WTC11 (cell line): ENCODE data around the gene TRMT2A. TPM values are rescaled to one million over a fixed set of nuclear protein-coding genes. Genes with fewer than 3 reads are reported as not detected.

Source experiments
- ATAC-seq: fragments of 200-7000 bp; cut with Tn5 transposase; 2 replicates; pipeline ENCODE4 v1.10.0; 2021; ENCODE audit warnings: mild to moderate bottlenecking, moderate library complexity
- CTCF ChIA-PET: fragments of 300-600 bp; sonication (Branson Sonifier 250); formaldehyde crosslinking; loops from one replicate; lab custom pipeline; 2021; ENCODE audit warnings: antibody characterized with exemption; lab: Charles Lee
- POLR2A ChIA-PET: fragments of 350-600 bp; sonication (Branson Sonifier 250); formaldehyde crosslinking; loops from one replicate; lab custom pipeline; 2021; ENCODE audit warnings: antibody characterized with exemption; lab: Charles Lee
- DNase-seq: peaks from one replicate; pipeline ENCODE4 v3.0.0; 2021; ENCODE audit warnings: low spot score
- H3K27ac Mint-ChIP-seq: 2 replicates; pipeline ENCODE4 v1.8.0; 2021; ENCODE audit warnings: mixed read lengths
- H3K27me3 Mint-ChIP-seq: 2 replicates; pipeline ENCODE4 v1.8.0; 2021; ENCODE audit warnings: low read depth, mild to moderate bottlenecking, moderate library complexity, mixed read lengths
- H3K36me3 Mint-ChIP-seq: 2 replicates; pipeline ENCODE4 v1.8.0; 2021; ENCODE audit warnings: mixed read lengths
- H3K4me1 Mint-ChIP-seq: 2 replicates; pipeline ENCODE4 v1.8.0; 2022; ENCODE audit warnings: mixed read lengths
- H3K4me3 Mint-ChIP-seq: 2 replicates; pipeline ENCODE4 v1.8.0; 2021; ENCODE audit warnings: mild to moderate bottlenecking, moderate library complexity, mixed read lengths
- H3K9me3 Mint-ChIP-seq: 2 replicates; pipeline ENCODE4 v1.8.0; 2021; ENCODE audit warnings: mixed read lengths
- ATF3 ChIP-seq: sonication (generic); formaldehyde crosslinking; conservative IDR thresholded peaks from 2 replicates; pipeline ENCODE4 v1.8.1; 2022; ENCODE audit warnings: mild to moderate bottlenecking, missing genetic modification reagents
- CDX4 ChIP-seq: fragments of 250-450 bp; sonication (Bioruptor Pico); IDR thresholded peaks from 2 replicates; pipeline ENCODE4 v1.9.0; 2021; ENCODE audit warnings: moderate library complexity, mild to moderate bottlenecking, inconsistent platforms, borderline replicate concordance
- MLX ChIP-seq: sonication (generic); formaldehyde crosslinking; IDR thresholded peaks from 2 replicates; pipeline ENCODE4 v1.8.1; 2023; ENCODE audit warnings: mild to moderate bottlenecking, missing genetic modification reagents, moderate library complexity
- NFE2L1 ChIP-seq: sonication (generic); formaldehyde crosslinking; IDR thresholded peaks from 2 replicates; pipeline ENCODE4 v1.8.1; 2023; ENCODE audit warnings: missing genetic modification reagents
- NFYB ChIP-seq: sonication (generic); formaldehyde crosslinking; conservative IDR thresholded peaks from 2 replicates; pipeline ENCODE4 v1.8.0; 2022; ENCODE audit warnings: low read depth, missing genetic modification reagents
- NR3C1 ChIP-seq: sonication (generic); formaldehyde crosslinking; conservative IDR thresholded peaks from 2 replicates; pipeline ENCODE4 v1.8.1; 2023; ENCODE audit warnings: low read depth, mild to moderate bottlenecking, missing genetic modification reagents
- PRDM15 ChIP-seq: sonication (generic); formaldehyde crosslinking; IDR thresholded peaks from 2 replicates; pipeline ENCODE4 v1.8.0; 2022; ENCODE audit warnings: missing genetic modification reagents
- TEAD1 ChIP-seq: sonication (generic); formaldehyde crosslinking; IDR thresholded peaks from 2 replicates; pipeline ENCODE4 v1.8.0; 2022; ENCODE audit warnings: mild to moderate bottlenecking, missing genetic modification reagents
- ZNF532 ChIP-seq: fragments of 250-450 bp; sonication (Bioruptor Pico); IDR thresholded peaks from 2 replicates; pipeline ENCODE4 v1.9.0; 2021; ENCODE audit warnings: mild to moderate bottlenecking, borderline replicate concordance
- total RNA-seq: library from RNA; stranded (reverse); gene quantifications from 3 replicates; pipeline ENCODE4 v1.2.3, GENCODE V29; 2021

TRMT2A gene
- total RNA-seq, 1 experiment from 2014 or later = 68.6 TPM

GRCh38 chr22:20126284-20127029 is 9.4 kb upstream of the TRMT2A start (continued):
- TF ChIP-seq PRDM15 = no peak
- TF ChIP-seq NFYB (CRISPR knock-in tag) = no peak
- TF ChIP-seq NR3C1 = no peak
- no peak for TF ChIP-seq CDX4 (CRISPR knock-in tag)
- TF ChIP-seq MLX (CRISPR knock-in tag) = no peak
- TF ChIP-seq TEAD1 (CRISPR knock-in tag) = no peak
- TF ChIP-seq ZNF532 = no peak
- TF ChIP-seq, all 79 proteins: peak for 0

DNA sequence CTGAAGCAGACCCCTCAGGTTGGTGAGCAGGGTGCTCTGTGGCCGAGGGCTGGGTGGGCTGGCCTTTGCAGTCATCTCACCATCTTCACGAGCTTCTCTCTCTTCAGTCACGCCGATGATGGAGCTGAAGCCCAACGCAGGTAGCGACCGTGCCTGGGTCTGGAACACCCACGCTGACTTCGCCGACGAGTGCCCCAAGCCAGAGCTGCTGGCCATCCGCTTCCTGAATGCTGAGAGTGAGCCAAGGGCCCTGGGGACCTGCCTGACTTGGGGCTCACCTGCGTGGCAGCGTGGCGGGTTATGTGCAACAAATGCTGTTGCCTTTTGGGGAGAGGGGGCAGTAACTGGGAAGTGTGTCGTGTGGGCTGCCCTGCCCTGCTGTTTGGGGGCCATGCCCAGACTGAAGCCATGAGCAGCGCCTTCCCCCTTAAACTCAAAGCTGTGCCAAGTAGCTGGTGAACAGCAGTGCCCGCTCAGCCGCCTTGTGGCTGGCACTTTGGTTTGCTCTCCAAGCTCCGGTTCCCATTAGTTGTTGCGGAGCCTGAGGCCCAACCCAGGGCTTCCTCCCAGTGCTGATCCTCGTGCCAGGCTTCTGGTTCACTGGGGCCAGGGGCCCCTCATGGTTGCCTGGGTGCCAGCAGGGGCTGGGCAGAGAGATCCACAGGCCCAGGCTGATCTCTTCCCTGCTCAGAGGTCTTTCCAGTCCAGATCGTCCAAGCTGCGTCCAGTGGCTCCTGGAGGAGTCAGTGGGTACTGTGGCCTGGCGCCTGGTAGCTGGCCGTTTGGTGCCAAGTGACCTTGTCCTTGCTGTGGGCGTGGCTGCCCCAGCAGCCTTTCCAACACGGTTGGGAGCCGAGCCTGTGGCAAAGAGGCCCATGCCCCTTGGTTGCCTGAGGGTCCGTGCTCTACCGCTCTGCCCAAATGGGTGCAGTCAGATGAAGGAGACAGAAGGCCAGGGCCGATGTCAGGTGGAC is 8.5 kb upstream of the TRMT2A start:
- ATAC-seq (no peak), DNase-seq (no peak)
- ChIA-PET CTCF (interaction anchor here (0.7 kb wide), 1 partner anchor 32 kb away, joined by 3 read pairs; no protein-coding TSS in a partner anchor), POLR2A (interaction anchor here (1.4 kb wide), 1 partner anchor 9 kb away, joined by 5 read pairs; the partner anchor contains the start of gene TRMT2A)
- H3K36me3 Mint-ChIP-seq = peaks cover 54% of the 10 kb centered on the region
- no peaks in the 10 kb centered on the region for H3K9me3 Mint-ChIP-seq
- TF ChIP-seq NFE2L1 (CRISPR knock-in tag) (no peak), ATF3 (CRISPR knock-in tag) (0 out of 2 replicates have a peak, but pooled peaks have one; percentile 29)
- TF ChIP-seq, all 79 proteins: peak for 1
- H3K4me3 Mint-ChIP-seq = no peak overlapping the region
- H3K4me1 Mint-ChIP-seq = no peaks in the 10 kb centered on the region
- H3K27ac Mint-ChIP-seq = peak overlapping the region; percentile 49
- no peaks in the 10 kb centered on the region for H3K27me3 Mint-ChIP-seq
